Measurements from ENCODE around the gene MAS1L. TPM values are rescaled to one million over a fixed set of nuclear protein-coding genes. Genes with fewer than 3 reads are reported as not detected.

MAS1L gene
- total RNA-seq, 1 donor from 2014 or later: not detected

DNA sequence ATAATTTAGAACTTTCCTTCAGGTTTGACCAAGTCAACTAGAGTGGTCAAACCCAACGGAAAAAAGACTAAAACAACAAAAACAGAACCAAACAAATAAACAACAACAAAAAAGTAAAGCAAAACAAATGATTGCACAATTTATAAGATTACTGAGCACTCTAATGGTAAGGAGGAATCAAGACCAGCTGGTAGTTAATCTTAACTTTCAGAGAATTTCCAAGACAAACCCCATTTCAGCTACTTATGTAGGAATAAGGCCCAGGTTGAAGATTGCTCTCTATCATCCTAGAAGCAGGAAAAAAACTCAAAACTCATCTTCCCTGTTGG, 37.5 kb upstream of the MAS1L start:
- no peaks in the 10 kb centered on the region for H3K9me3 ChIP-seq
- no peak overlapping the region for H3K27ac ChIP-seq
- H3K27me3 ChIP-seq: no peaks in the 10 kb centered on the region
- no peak overlapping the region for H3K4me3 ChIP-seq
- TF ChIP-seq POLR2AphosphoS5 (IDR thresholded peaks at IDR 0.05; ENCODE audit: insufficient read depth in 1 of 2, low read depth in 1 of 2) (no peak), POLR2A (IDR thresholded peaks at IDR 0.05) (no peak)
- TF ChIP-seq, protein P1, sequence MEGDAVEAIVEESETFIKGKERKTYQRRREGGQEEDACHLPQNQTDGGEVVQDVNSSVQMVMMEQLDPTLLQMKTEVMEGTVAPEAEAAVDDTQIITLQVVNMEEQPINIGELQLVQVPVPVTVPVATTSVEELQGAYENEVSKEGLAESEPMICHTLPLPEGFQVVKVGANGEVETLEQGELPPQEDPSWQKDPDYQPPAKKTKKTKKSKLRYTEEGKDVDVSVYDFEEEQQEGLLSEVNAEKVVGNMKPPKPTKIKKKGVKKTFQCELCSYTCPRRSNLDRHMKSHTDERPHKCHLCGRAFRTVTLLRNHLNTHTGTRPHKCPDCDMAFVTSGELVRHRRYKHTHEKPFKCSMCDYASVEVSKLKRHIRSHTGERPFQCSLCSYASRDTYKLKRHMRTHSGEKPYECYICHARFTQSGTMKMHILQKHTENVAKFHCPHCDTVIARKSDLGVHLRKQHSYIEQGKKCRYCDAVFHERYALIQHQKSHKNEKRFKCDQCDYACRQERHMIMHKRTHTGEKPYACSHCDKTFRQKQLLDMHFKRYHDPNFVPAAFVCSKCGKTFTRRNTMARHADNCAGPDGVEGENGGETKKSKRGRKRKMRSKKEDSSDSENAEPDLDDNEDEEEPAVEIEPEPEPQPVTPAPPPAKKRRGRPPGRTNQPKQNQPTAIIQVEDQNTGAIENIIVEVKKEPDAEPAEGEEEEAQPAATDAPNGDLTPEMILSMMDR (IDR thresholded peaks at IDR 0.05): no peak
- no peak for DNase-seq (ENCODE audit: extremely low spot score in 2 of 2)
- H3K4me1 ChIP-seq: no peaks in the 10 kb centered on the region
- intact Hi-C loops (cut with DNase I): no loop called here
- no peaks in the 10 kb centered on the region for H3K36me3 ChIP-seq

DNA sequence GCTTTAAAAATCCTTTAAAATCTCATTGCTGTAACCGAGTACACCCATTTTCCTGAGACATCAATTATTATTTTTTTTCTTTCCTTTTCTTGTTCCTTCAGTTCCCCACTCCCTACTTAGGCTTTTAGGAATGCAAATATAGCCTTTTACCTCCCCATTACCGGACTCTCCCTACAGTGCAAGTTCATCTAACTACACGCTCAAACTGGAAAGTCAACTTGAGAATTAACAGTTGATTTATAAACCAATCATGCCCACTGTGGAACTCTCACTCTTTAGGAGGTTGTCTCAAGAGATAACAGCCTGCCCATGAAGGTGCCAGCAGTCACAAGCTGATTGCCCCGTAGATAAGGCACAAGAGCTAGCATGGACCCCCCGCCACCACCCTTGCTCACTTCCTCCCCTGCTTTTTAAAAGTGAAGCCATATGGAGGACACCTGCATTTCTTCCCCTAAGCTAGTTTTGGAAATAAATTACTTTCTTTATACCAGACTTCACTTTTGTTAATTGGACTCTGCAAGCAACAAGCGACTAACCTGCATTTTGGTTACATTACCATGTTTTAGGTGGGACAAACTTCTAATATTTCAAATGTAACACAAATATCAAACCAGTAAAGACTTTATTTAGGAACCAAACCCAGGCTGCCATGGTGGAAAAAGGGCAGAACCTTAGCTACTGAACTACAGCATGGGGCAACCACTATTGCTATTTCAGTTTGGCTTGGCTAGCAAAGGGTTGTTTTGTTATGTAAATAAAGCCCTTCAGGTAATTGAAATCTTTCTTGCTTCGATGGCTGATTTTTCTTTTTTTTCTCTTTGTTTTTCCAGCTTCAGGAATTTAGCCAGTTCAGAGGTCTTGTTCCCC, 36.9 kb upstream of the MAS1L start:
- H3K9me3 ChIP-seq: no peaks in the 10 kb centered on the region
- H3K27ac ChIP-seq: no peak overlapping the region
- H3K27me3 ChIP-seq: no peaks in the 10 kb centered on the region
- peak; percentile 14 to 40 for DNase-seq (ENCODE audit: extremely low spot score in 2 of 2)
- TF ChIP-seq, protein P1 (IDR thresholded peaks at IDR 0.05): no peak
- TF ChIP-seq POLR2AphosphoS5 (IDR thresholded peaks at IDR 0.05; ENCODE audit: insufficient read depth in 1 of 2, low read depth in 1 of 2): no peak
- no peak for TF ChIP-seq POLR2A (IDR thresholded peaks at IDR 0.05)
- no peak overlapping the region for H3K4me3 ChIP-seq
- H3K4me1 ChIP-seq: no peaks in the 10 kb centered on the region
- H3K36me3 ChIP-seq: no peaks in the 10 kb centered on the region
- intact Hi-C loops (cut with DNase I): no loop called here

- H3K27ac ChIP-seq: no peak overlapping the region
- intact Hi-C loops (cut with DNase I): no loop called here
- no peak overlapping the region for H3K4me3 ChIP-seq
- H3K27me3 ChIP-seq: no peaks in the 10 kb centered on the region
- DNase-seq (ENCODE audit: extremely low spot score in 2 of 2): no peak
- no peaks in the 10 kb centered on the region for H3K4me1 ChIP-seq
- TF ChIP-seq POLR2A (IDR thresholded peaks at IDR 0.05) (no peak), POLR2AphosphoS5 (IDR thresholded peaks at IDR 0.05; ENCODE audit: insufficient read depth in 1 of 2, low read depth in 1 of 2) (no peak)
- TF ChIP-seq, protein P1 (IDR thresholded peaks at IDR 0.05): no peak
- no peaks in the 10 kb centered on the region for H3K9me3 ChIP-seq
- H3K36me3 ChIP-seq: no peaks in the 10 kb centered on the region
Observed at GRCh38 chr6:29524044-29524443, 36.3 kb upstream of the MAS1L start.

GRCh38 chr6:29522227-29522626, 34.5 kb upstream of the MAS1L start:
- H3K36me3 ChIP-seq: no peaks in the 10 kb centered on the region
- no peak for DNase-seq (ENCODE audit: extremely low spot score in 2 of 2)
- intact Hi-C loops (cut with DNase I): no loop called here
- no peaks in the 10 kb centered on the region for H3K27me3 ChIP-seq
- no peak overlapping the region for H3K4me3 ChIP-seq
- H3K27ac ChIP-seq: no peak overlapping the region
- TF ChIP-seq POLR2AphosphoS5 (IDR thresholded peaks at IDR 0.05; ENCODE audit: insufficient read depth in 1 of 2, low read depth in 1 of 2) (no peak), POLR2A (IDR thresholded peaks at IDR 0.05) (no peak)
- TF ChIP-seq, protein P1 (IDR thresholded peaks at IDR 0.05): no peak
- no peaks in the 10 kb centered on the region for H3K4me1 ChIP-seq
- no peaks in the 10 kb centered on the region for H3K9me3 ChIP-seq

GRCh38 chr6:29521006-29521680, 33.4 kb upstream of the MAS1L start:
- TF ChIP-seq, protein P1 (IDR thresholded peaks at IDR 0.05): no peak
- TF ChIP-seq POLR2AphosphoS5 (IDR thresholded peaks at IDR 0.05; ENCODE audit: insufficient read depth in 1 of 2, low read depth in 1 of 2) (no peak), POLR2A (IDR thresholded peaks at IDR 0.05) (no peak)
- Histone ChIP-seq H3K9me3 (no peaks in the 10 kb centered on the region), H3K36me3 (no peaks in the 10 kb centered on the region), H3K4me3 (no peak overlapping the region), H3K4me1 (no peaks in the 10 kb centered on the region), H3K27ac (no peak overlapping the region), H3K27me3 (no peaks in the 10 kb centered on the region)
- peak; percentile 52 to 74 for DNase-seq (ENCODE audit: extremely low spot score in 2 of 2)
- intact Hi-C loops (cut with DNase I): no loop called here

Data from vagina (tissue), 2 donors.